WERI-Rb-1 (cell line): Measurements from ENCODE around the gene RPS6KA3.

Source experiments
- DNase-seq: peaks from one replicate; pipeline ENCODE4 v3.0.0-alpha.2; 2020
- H3K27ac ChIP-seq: fragments of 250-450 bp; sonication (Bioruptor Pico); 2 replicates; pipeline ENCODE4 v1.5.1; 2020; ENCODE audit warnings: mild to moderate bottlenecking, moderate library complexity
- H3K27me3 ChIP-seq: fragments of 250-450 bp; sonication (Bioruptor Pico); 2 replicates; pipeline ENCODE4 v1.5.1; 2021; ENCODE audit warnings: mild to moderate bottlenecking, low read depth, moderate library complexity; ENCODE audit not compliant: insufficient read depth, severe bottlenecking
- H3K36me3 ChIP-seq: fragments of 250-450 bp; sonication (Bioruptor Pico); 2 replicates; pipeline ENCODE4 v1.5.1; 2020; ENCODE audit warnings: mild to moderate bottlenecking, moderate library complexity
- H3K4me3 ChIP-seq: 2 replicates; pipeline ENCODE4 v1.5.1; 2011; ENCODE audit warnings: low read depth, mild to moderate bottlenecking, control low read depth, low read length
- H3K9me3 ChIP-seq: fragments of 250-450 bp; sonication (Bioruptor Pico); 2 replicates; pipeline ENCODE4 v1.5.1; 2021; ENCODE audit warnings: mild to moderate bottlenecking, moderate library complexity; ENCODE audit not compliant: severe bottlenecking
- CTCF ChIP-seq: IDR thresholded peaks from 2 replicates; pipeline ENCODE4 v1.5.1; 2011; ENCODE audit warnings: low read depth, mild to moderate bottlenecking, control low read depth, inconsistent platforms, low read length

RPS6KA3 gene

GRCh38 chrX:20151689-20152088 is 115.0 kb downstream of the RPS6KA3 start:
- Histone ChIP-seq H3K4me3 (no peak overlapping the region), H3K9me3 (no peaks in the 10 kb centered on the region), H3K36me3 (no peaks in the 10 kb centered on the region; the same call in 1 of the 2 replicates), H3K27me3 (peaks cover 11% of the 10 kb centered on the region), H3K27ac (no peak overlapping the region)
- TF ChIP-seq CTCF, result no peak
- DNase-seq, result no peak

DNA sequence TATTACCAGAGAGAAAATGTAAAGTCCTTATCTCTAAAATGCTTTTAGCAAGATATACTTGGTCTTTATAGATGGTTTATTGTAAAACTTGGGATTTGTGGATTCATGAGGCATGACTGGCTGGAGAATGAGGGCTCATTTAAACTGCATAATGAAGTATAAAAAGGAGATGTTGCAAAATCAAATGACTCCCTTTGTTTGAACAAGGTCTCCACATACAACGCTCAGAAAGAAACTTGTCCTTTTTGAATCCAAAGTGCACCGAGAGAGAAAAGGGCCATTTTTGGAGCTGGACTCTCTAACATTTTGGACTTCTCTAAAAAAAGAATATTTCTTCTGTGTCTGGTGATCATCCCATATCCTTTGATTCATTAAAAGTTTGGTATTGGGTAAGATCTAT is 117.4 kb downstream of the RPS6KA3 start:
- no peak for TF ChIP-seq CTCF
- DNase-seq, result no peak
- Histone ChIP-seq H3K9me3 (no peaks in the 10 kb centered on the region), H3K4me3 (no peak overlapping the region), H3K36me3 (no peaks in the 10 kb centered on the region; the same call in 1 of the 2 replicates), H3K27ac (no peak overlapping the region), H3K27me3 (peaks cover 2% of the 10 kb centered on the region)

- no peaks in the 10 kb centered on the region for H3K27me3 ChIP-seq
- H3K27ac ChIP-seq, result no peak overlapping the region
- no peak for TF ChIP-seq CTCF
- no peak overlapping the region for H3K4me3 ChIP-seq
- DNase-seq, result no peak
- no peaks in the 10 kb centered on the region for H3K9me3 ChIP-seq
- H3K36me3 ChIP-seq, result no peaks in the 10 kb centered on the region
Measured at GRCh38 chrX:20147561-20147960, 119.1 kb downstream of the RPS6KA3 start.

- TF ChIP-seq CTCF, result no peak
- Histone ChIP-seq H3K27me3 (no peaks in the 10 kb centered on the region), H3K27ac (no peak overlapping the region), H3K4me3 (no peak overlapping the region), H3K36me3 (peaks cover 12% of the 10 kb centered on the region), H3K9me3 (peaks cover 4% of the 10 kb centered on the region)
- DNase-seq, result no peak
Measured at GRCh38 chrX:20144491-20144890, 122.2 kb downstream of the RPS6KA3 start.

GRCh38 chrX:20143561-20143960 is 123.1 kb downstream of the RPS6KA3 start:
- Histone ChIP-seq H3K9me3 (peaks cover 4% of the 10 kb centered on the region), H3K27me3 (no peaks in the 10 kb centered on the region), H3K27ac (no peak overlapping the region), H3K36me3 (peaks cover 21% of the 10 kb centered on the region), H3K4me3 (no peak overlapping the region)
- DNase-seq, result no peak
- TF ChIP-seq CTCF, result peak; percentile 15; the same call in 1 of the 2 replicates

- peaks cover 26% of the 10 kb centered on the region for H3K36me3 ChIP-seq
- DNase-seq, result no peak
- TF ChIP-seq CTCF, result no peak
- H3K4me3 ChIP-seq, result no peak overlapping the region
- no peak overlapping the region for H3K27ac ChIP-seq
- no peaks in the 10 kb centered on the region for H3K27me3 ChIP-seq
- H3K9me3 ChIP-seq, result peaks cover 4% of the 10 kb centered on the region
Measured at GRCh38 chrX:20143111-20143510, 123.6 kb downstream of the RPS6KA3 start.
